Aorta (tissue), 5 donors: ENCODE measurements around the gene FOXK1. TPM values are rescaled to one million over a fixed set of nuclear protein-coding genes. Genes with fewer than 3 reads are reported as not detected.

Experiments used
- ATAC-seq: fragments of 200-7000 bp; cut with Tn5 transposase; one replicate; pipeline ENCODE4 v1.9.1; 2022; ENCODE audit warnings: moderate library complexity; ENCODE audit not compliant: low FRiP score
- DNase-seq, 2 donors: peaks; one replicate each; pipeline ENCODE4 v3.0.0-alpha.2; 2020
- H3K27ac ChIP-seq, 2 donors: one replicate each; pipeline ENCODE4 v1.5.1; 2013; ENCODE audit warnings: low read length in 2 of 2, mild to moderate bottlenecking in 2 of 2, moderate library complexity in 2 of 2, control low read depth in 1 of 2, inconsistent platforms in 1 of 2, low read depth in 1 of 2
- H3K27me3 ChIP-seq, 2 donors: one replicate each; pipeline ENCODE4 v1.6.1; 2013; ENCODE audit warnings: control low read depth in 1 of 2, low read length in 1 of 2, mild to moderate bottlenecking in 1 of 2, moderate library complexity in 1 of 2; ENCODE audit not compliant: insufficient read depth in 2 of 2, control insufficient read depth in 1 of 2
- H3K36me3 ChIP-seq, 2 donors: one replicate each; pipeline ENCODE4 v1.6.1; 2013; ENCODE audit warnings: control low read depth in 1 of 2, low read length in 1 of 2, mild to moderate bottlenecking in 1 of 2; ENCODE audit not compliant: insufficient read depth in 2 of 2, control insufficient read depth in 1 of 2
- H3K4me1 ChIP-seq, 2 donors: one replicate each; pipeline ENCODE4 v1.6.1; 2013; ENCODE audit warnings: low read length in 2 of 2, control low read depth in 1 of 2, mild to moderate bottlenecking in 1 of 2, moderate library complexity in 1 of 2; ENCODE audit not compliant: insufficient read depth in 2 of 2, control insufficient read depth in 1 of 2
- H3K4me3 ChIP-seq, 2 donors: one replicate each; pipeline ENCODE4 v1.5.1; 2013; ENCODE audit warnings: low read length in 2 of 2, control low read depth in 1 of 2, mild to moderate bottlenecking in 1 of 2
- H3K9me3 ChIP-seq: one replicate; pipeline ENCODE4 v1.6.1; 2013; ENCODE audit warnings: mild to moderate bottlenecking, low read length; ENCODE audit not compliant: control insufficient read depth
- WGBS, 2 donors: extraction: QIAGEN DNeasy Blood & Tissue Kit; methylation state at CpG; one replicate each; pipeline ENCODE4 v1.1.7; 2013; 5-methylcytosine and 5-hydroxymethylcytosine counted together
- intact Hi-C, 2 donors: fragments of 100-400 bp; cut with DNase I; formaldehyde crosslinking; loops; one replicate each; pipeline versions ENCODE4 v1.14.2 to v1.15.0; 2022
- polyA plus RNA-seq, 2 donors: library from polyadenylated mRNA; stranded (reverse); fragments of 200-250 nt; gene quantifications; one replicate each; pipeline ENCODE4 v1.2.3, GENCODE V29; 2013
- total RNA-seq, 2 donors: library from RNA; stranded (reverse); fragmentation: NEBNext Ultra II Directional; extraction: Animal tissue kit (Norgen Biotek cat#: 25700); gene quantifications; one replicate each; pipeline ENCODE4 v1.2.1, GENCODE V29; 2021
- donor health status: healthy with polysubstance abuse.
- donor health status: Bipolar disorder and iron deficiency.
- donor health status: DM: no; HTN: no; CAD: no.
- donor health status: DM: no; HTN: no; CAD: no.
- donor health status: DM: yes; HTN: yes; CAD: no.

The FOXK1 gene
- total and polyA plus RNA-seq, 4 donors, result 5.1 to 47.5 (median 25.1) TPM

DNA sequence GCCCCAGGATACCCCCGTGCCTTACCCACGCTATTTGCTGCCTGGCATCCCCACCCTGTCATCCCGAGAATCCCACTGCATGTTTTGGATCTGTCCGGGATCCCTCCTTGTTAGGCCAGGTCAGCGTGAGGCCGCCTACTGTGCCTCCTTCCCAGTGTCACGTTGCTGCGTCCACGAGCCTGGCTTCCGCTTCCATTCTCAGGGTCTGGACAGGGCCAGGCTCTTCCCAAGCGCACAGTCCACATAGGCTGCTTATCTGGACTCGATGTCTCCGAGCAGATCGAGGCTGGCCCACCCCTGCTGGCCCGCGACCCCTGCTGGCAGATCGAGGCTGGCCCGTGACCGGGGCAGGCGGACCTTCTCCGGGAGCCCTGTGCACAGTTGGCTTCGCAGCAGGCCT is 27.1 kb downstream of the FOXK1 start:
- no peak overlapping the region for H3K27ac ChIP-seq
- H3K4me3 ChIP-seq, result no peak overlapping the region
- no peaks in the 10 kb centered on the region for H3K27me3 ChIP-seq
- intact Hi-C loops, result no loop called here
- H3K36me3 ChIP-seq, result no peaks in the 10 kb centered on the region
- WGBS, 2 donors, result 78 to 80% methylated on average over 22 of the region's 22 CpGs
- DNase-seq, result no peak
- ATAC-seq, result peak; percentile 36
- no peaks in the 10 kb centered on the region for H3K4me1 ChIP-seq
- H3K9me3 ChIP-seq, result no peaks in the 10 kb centered on the region

GRCh38 chr7:4711093-4711492 is 29.0 kb downstream of the FOXK1 start:
- WGBS, 2 donors, result 90 to 91% methylated on average over 10 of the region's 10 CpGs
- no peaks in the 10 kb centered on the region for H3K9me3 ChIP-seq
- DNase-seq, result no peak
- no peak overlapping the region for H3K4me3 ChIP-seq
- no peak overlapping the region for H3K27ac ChIP-seq
- no peaks in the 10 kb centered on the region for H3K4me1 ChIP-seq
- no peaks in the 10 kb centered on the region for H3K36me3 ChIP-seq
- no peak for ATAC-seq
- intact Hi-C loops, result no loop called here
- no peaks in the 10 kb centered on the region for H3K27me3 ChIP-seq

GRCh38 chr7:4711634-4712033 is 29.5 kb downstream of the FOXK1 start:
- DNase-seq (no peak), ATAC-seq (no peak)
- no peaks in the 10 kb centered on the region for H3K27me3 ChIP-seq
- H3K9me3 ChIP-seq, result no peaks in the 10 kb centered on the region
- H3K4me1 ChIP-seq, result no peaks in the 10 kb centered on the region
- H3K4me3 ChIP-seq, result no peak overlapping the region
- intact Hi-C loops, result no loop called here
- WGBS, 2 donors, result 92% methylated on average over 18 of the region's 18 CpGs
- H3K36me3 ChIP-seq, result no peaks in the 10 kb centered on the region
- H3K27ac ChIP-seq, result no peak overlapping the region

DNA sequence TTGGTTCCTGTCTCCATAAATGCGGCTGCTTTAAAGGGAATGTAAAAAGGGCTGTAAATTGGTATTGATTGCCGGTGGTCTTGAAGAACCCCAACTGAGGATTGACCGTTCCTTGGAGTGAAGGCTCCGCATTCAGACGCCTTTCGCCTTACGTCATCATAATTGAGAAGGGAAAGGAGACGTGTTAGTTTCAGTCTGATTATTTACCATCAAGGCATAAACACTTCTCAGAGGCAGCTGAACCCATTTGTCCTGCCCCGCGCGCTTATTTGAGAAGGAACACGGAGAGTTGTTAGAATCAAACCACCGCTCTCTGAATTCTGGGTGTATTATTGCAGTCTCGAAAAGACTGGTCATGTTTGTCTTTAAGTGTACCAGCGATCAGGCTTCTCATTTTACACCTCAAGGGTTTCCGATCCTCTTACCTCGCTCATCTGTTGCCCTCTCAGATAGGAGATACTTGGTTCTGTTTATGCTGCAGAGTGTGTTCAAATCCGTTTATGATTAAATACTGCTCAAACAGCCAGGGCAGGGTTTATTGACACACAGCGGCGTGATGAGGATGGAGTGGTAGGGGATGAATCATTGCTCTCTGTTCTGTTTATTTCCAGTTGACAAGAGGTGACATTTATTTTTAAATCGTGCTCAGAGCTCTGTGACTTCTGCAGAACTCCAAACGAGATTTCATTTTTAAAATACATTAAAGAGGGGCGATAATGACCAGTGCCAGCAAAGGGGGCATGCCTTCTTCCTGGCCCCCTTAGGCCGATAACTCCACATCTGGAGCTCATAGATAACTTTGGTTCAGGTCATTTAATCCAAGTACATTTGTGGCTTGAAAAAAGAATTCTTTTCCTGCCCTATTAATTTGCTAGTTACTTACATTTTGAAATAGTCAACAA is 30.4 kb downstream of the FOXK1 start:
- Histone ChIP-seq H3K27ac (no peak overlapping the region), H3K9me3 (no peaks in the 10 kb centered on the region), H3K36me3 (no peaks in the 10 kb centered on the region), H3K4me1 (no peaks in the 10 kb centered on the region), H3K4me3 (no peak overlapping the region), H3K27me3 (no peaks in the 10 kb centered on the region)
- ATAC-seq, result no peak
- no peak for DNase-seq
- intact Hi-C loops, result no loop called here
- 82% methylated on average over 24 of the region's 24 CpGs for WGBS, 2 donors

GRCh38 chr7:4713183-4713784 is 31.2 kb downstream of the FOXK1 start:
- H3K4me3 ChIP-seq, result no peak overlapping the region
- no peaks in the 10 kb centered on the region for H3K27me3 ChIP-seq
- WGBS, 2 donors, result 92% methylated on average over 27 of the region's 27 CpGs
- H3K9me3 ChIP-seq, result no peaks in the 10 kb centered on the region
- no peak overlapping the region for H3K27ac ChIP-seq
- no peaks in the 10 kb centered on the region for H3K4me1 ChIP-seq
- DNase-seq (no peak), ATAC-seq (no peak)
- intact Hi-C loops, result no loop called here
- H3K36me3 ChIP-seq, result no peaks in the 10 kb centered on the region

- ATAC-seq (no peak), DNase-seq (no peak)
- WGBS, 2 donors, result 98% methylated on average over 15 of the region's 15 CpGs
- H3K27ac ChIP-seq, result no peak overlapping the region
- no peaks in the 10 kb centered on the region for H3K27me3 ChIP-seq
- no peaks in the 10 kb centered on the region for H3K36me3 ChIP-seq
- H3K4me3 ChIP-seq, result no peak overlapping the region
- no peaks in the 10 kb centered on the region for H3K9me3 ChIP-seq
- no peaks in the 10 kb centered on the region for H3K4me1 ChIP-seq
- intact Hi-C loops, result no loop called here
Measured at GRCh38 chr7:4714161-4714700, 32.1 kb downstream of the FOXK1 start.

DNA sequence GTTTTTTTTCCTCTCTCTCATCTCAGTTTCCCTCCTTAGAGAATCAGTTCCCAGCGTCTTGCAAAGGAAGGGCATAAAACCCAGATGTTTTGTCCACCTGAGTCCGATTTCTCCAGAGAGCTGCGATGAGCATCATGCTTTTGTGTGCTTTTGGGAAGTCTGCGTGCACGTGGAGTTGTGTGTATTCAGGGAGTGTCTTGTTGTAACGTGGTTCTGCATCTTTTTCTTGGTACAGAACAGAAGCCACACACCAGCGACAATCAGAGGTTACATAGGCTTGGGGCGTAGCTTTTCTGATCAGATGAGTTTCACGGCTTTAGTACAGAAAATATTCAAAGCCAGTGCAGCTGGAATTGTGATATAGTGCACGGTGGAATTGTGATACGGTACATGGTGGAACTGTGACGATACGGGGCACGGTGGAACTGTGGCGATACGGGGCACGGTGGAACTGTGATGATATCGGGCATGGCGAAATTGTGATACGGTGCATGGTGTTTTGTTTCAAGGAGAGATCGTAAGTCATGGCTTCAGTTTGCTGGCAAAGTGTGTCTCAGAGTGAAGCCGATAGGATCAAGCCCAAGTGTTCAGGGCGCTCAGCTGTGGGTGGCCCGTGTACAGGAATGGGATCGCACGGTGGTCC is 32.8 kb downstream of the FOXK1 start:
- DNase-seq (no peak), ATAC-seq (no peak)
- Histone ChIP-seq H3K36me3 (no peaks in the 10 kb centered on the region), H3K27me3 (no peaks in the 10 kb centered on the region), H3K4me1 (no peaks in the 10 kb centered on the region), H3K4me3 (no peak overlapping the region), H3K9me3 (no peaks in the 10 kb centered on the region), H3K27ac (peak overlapping the region in 1 of 2 donors; percentile 20)
- WGBS, 2 donors, result 65 to 74% methylated on average over 26 of the region's 26 CpGs
- intact Hi-C loops, result no loop called here

DNA sequence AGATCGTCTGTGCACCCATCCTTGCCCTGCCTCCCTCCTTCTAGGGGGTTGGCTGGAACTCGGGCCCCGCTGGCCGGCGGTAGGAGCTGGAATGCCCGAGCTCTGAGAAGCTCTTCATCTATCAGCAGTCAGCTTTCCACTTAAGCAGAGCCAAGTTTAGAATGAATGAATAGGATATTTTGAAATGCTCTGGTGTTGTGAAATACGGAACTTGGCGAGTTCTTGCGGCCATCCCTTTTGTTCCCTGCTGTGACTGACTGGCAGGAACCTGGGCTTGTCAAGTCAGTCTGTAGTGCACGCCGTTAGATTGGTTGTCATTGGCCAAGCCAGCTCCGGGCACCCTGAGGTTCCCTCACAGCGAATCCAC is 33.3 kb downstream of the FOXK1 start:
- Histone ChIP-seq H3K4me1 (no peaks in the 10 kb centered on the region), H3K36me3 (no peaks in the 10 kb centered on the region), H3K4me3 (no peak overlapping the region), H3K9me3 (no peaks in the 10 kb centered on the region), H3K27ac (peak overlapping the region in 1 of 2 donors; percentile 20), H3K27me3 (no peaks in the 10 kb centered on the region)
- intact Hi-C loops, result no loop called here
- DNase-seq (peak; percentile 72 to 85), ATAC-seq (peak; percentile 77)
- WGBS, 2 donors, result 7 to 12% methylated on average over 13 of the region's 13 CpGs
